Hematopoietic multipotent progenitor cell treated with erythropoietin and hydrocortisone succinate and interleukin-3 and kit ligand, for 17 days (in vitro differentiated cells): ENCODE measurements around the gene GLDC.
"Not testable (repeated sequence)": the region's sequence is repeated elsewhere in the genome, so short reads cannot be mapped to it uniquely, and the experiment has no call there.

Experiments
- DNase-seq: peaks from one replicate; pipeline ENCODE4 v3.0.0-alpha.2; 2015; ENCODE audit warnings: low spot score

The GLDC gene

GRCh38 chr9:6565312-6565711 is 80.2 kb downstream of the GLDC start:
- DNase-seq = no peak

DNA sequence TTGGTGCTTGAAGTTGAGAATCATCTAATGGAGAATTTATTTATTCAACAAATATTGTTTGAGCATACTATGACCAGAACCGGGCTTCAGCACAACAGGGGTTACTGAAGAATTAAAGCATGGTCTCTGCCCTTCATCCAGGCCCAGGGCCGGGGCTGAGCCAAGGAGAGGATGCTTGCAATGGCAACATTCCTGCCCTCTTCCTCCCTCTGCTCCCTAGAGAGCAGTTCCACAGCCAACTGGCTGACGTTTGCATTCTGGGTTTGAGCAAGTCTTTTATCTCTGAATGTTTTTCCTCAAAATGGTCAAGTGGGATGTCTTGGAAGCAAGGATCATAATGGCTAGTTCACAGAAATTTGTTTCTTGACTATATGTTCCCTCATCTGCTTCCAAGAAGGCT is 80.7 kb downstream of the GLDC start:
- DNase-seq = no peak

DNA sequence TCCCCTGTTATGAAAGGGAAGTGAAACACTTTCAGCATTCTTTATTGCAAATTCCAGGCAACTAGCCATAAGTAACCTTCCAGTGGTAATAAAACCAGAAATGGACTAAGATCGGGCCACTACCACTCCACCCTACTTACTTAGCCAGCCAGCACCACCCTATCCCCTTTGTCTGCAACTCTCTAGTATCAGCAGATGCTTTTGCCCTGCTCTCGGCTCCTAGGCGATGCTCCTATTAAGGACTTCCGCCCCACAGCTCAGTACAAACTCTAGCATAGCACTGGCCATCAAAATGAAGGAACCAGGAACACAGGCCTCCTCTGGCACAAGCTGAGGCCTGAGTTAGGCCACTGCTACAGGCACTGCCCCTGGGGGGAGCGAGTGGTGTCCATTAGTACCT is 81.2 kb downstream of the GLDC start:
- no peak for DNase-seq

GRCh38 chr9:6562871-6563430 is 82.6 kb downstream of the GLDC start:
- DNase-seq = no peak

- DNase-seq = no peak
Observed at GRCh38 chr9:6562201-6562600, 83.3 kb downstream of the GLDC start.

- no peak for DNase-seq
Observed at GRCh38 chr9:6557883-6558616, 87.5 kb downstream of the GLDC start.

- DNase-seq = no peak
Observed at GRCh38 chr9:6553866-6554265, 91.7 kb downstream of the GLDC start.

DNA sequence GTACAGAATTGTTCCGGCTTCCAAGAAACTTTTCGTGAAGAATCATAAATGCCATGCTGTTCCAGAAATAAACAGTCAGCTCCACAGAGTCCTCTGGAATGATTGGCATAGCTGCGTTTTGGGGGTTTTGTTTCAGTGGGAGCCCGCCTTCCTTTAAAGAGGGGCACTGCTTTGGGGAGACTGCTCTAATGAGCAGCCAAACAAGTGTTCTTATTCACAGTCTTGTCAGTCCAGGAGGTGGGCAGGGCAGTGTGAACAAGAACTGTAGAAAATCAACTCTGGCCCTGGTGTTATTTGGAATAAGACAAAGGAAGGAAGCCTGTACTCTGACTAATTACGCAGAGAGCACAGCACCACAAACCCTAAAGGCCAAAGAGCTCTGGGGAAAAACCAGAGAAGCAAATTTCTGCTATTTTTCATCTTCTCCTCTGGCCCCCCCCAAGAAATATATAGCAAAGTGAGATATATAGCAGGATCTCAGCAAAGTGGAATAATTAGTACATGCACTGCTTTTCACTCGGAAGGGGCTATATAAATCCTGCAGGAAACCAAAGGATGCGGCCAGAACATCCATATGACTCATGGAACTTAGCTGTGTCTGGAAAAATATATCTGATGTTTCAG is 92.9 kb downstream of the GLDC start:
- no peak for DNase-seq

DNA sequence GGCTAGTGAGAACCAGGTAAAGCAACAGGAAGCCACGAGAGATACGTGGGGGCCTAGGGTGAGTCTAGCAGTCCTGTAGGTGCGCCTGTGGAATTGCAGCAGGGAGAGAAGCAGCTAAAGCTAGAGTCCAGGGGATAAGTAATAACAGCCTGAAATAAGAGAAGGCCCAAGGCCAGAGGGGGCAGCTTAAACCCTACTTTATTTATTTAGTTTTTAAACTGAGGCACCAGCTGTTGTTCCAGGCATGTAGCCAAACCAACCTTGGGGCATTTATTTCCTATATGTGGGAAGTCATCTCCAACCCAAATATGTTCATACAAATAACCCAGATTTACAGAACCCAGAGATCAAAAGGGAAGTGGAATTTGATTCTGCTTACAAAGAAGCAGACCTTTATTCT is 93.5 kb downstream of the GLDC start:
- DNase-seq = no peak

DNA sequence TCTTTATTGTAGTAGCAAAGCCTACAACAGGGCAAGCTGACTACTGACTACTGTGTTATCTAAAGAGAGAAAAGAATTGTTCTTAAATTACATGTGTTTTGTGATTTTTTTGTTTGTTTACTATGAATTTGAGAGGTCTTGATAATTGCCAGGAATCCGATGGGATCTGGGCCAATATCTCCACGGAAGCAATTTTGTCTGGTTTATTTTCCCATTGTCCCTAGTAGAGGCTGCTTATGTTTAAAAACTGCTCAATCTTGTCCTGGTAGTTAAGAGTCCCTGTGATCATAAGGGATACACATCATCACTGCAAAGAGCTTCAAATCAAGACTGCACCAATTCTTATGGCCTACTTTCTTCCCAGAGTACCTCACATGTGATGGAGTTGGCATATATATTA is 94.4 kb downstream of the GLDC start:
- DNase-seq = no peak

GRCh38 chr9:6549106-6549800 is 96.3 kb downstream of the GLDC start:
- DNase-seq = no peak

DNA sequence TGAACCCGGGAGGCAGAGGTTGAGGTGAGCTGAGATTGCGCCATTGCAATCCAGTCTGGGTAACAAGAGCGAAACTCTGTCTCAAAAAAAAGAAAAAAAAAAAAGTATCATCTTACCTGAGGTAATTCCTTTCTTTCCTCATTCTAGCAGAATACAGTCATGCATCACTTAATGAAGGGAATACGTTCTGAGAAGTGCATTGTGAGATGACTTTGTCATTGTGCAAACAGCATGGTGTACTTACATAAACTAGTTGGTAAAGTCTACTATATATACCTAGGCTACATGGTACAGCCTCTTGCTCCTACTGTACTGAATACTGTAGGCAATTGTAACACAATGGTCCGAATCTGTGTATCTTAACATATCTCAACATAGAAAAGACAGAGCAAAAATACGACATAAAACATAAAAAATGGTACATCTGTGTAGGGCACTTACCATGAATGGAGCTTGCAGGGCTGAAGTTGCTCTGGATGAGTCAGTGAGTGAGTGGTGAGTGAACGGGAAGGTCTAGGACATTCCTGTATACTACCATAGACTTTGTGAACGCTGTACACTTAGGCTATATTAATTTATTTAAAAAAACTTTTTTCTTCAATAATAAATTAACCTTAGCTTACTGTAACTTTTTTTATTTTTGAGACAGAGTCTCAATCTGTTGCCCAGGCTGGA is 100.4 kb downstream of the GLDC start:
- DNase-seq = no peak

GRCh38 chr9:6543204-6543603 is 102.3 kb downstream of the GLDC start:
- no peak for DNase-seq

GRCh38 chr9:6542617-6543016 is 102.9 kb downstream of the GLDC start:
- not testable (repeated sequence) for DNase-seq

GRCh38 chr9:6538666-6539071 is 106.9 kb downstream of the GLDC start:
- DNase-seq = no peak

- no peak for DNase-seq
Observed at GRCh38 chr9:6535594-6535993, 109.9 kb downstream of the GLDC start.

DNA sequence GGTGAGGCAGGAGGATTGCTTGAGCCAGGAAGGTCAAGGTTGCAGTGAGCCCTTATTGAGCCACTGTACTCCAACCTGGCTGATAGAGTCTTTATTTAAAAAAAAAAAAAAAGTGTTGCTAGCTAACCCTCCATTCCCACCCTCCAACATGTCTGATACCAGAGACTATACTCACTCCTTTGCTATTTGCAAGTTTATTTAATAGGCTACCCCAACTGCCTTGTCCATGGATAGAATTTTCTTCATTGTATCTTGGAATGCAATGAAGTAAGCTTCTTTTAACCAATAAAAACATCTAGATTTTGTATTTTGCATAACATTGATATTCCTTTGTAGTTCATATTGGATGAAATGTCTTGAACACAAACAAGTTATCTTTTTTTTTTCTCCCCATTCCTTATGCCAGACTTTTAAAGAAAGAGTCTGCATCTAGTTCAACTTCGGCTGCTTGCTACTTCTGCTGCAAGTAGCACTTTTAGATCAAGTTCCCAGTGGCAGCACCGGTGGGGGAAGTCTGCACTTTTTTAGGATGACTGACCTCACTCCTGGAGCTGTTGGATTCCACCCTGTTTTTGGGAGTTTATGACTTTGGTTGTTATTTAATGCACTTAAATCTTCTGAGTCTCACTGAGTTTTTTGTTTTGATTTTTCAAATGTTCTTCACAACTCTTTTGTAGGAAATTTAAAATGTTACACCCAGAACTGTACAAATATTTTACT is 120.0 kb downstream of the GLDC start:
- no peak for DNase-seq

GRCh38 chr9:6522263-6522662 is 123.3 kb downstream of the GLDC start:
- no peak for DNase-seq

GRCh38 chr9:6512085-6512657 is 133.4 kb downstream of the GLDC start:
- no peak for DNase-seq

- no peak for DNase-seq
Observed at GRCh38 chr9:6506571-6506970, 139.0 kb downstream of the GLDC start.

DNA sequence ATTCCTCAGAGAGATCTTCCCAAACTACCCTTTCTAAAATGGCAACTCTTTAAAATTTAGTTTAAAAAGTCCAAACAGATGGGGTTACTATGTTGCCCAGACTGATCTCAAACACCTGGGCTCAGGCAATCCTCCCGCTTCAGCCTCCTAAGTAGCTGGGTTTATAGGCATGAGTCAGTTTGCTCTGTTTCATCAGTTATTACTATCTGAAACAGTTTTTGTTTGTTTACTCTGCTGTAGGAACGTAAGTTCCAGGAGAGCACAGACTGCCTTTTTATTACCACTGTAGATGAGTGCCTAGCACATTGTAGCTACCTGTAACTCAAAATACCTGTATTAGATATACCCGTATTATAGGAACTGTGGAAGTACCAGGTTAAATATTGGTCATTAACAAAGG is 143.1 kb downstream of the GLDC start:
- no peak for DNase-seq
